T47D (cell line): ENCODE data around the gene SPATA16.
"Not testable (repeated sequence)": the region's sequence is repeated elsewhere in the genome, so short reads cannot be mapped to it uniquely, and the experiment has no call there.

Experiments used
- DNase-seq, 2 experiments: peaks; one replicate each; pipeline versions ENCODE4 v3.0.0 to v3.0.0-alpha.2; 2011 to 2012; ENCODE audit warnings: low read depth in 1 of 2, low spot score in 1 of 2
- JUND ChIP-seq: IDR thresholded peaks from 2 replicates; pipeline ENCODE4 v1.6.1; 2012; ENCODE audit warnings: low read depth
- in situ Hi-C: cut with HindIII; loops from 2 replicates; pipeline ENCODE4 v1.10.0; 2016; ENCODE audit warnings: low sequenced_read_pairs, low pct_unique_long_range_greater_than_20kb

The SPATA16 gene, protein sequence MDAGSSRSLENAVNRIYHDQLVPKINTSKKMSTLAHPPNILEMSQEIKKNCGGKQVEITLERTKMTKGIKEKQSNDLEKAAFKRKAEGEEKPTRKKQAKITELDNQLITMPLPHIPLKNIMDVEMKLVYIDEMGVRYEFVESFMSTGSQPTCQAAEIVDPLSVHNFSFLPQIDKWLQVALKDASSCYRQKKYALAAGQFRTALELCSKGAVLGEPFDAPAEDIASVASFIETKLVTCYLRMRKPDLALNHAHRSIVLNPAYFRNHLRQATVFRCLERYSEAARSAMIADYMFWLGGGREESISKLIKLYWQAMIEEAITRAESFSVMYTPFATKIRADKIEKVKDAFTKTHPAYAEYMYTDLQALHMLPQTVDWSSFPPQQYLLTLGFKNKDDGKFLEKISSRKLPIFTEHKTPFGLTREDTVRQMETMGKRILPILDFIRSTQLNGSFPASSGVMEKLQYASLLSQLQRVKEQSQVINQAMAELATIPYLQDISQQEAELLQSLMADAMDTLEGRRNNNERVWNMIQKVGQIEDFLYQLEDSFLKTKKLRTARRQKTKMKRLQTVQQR

DNA sequence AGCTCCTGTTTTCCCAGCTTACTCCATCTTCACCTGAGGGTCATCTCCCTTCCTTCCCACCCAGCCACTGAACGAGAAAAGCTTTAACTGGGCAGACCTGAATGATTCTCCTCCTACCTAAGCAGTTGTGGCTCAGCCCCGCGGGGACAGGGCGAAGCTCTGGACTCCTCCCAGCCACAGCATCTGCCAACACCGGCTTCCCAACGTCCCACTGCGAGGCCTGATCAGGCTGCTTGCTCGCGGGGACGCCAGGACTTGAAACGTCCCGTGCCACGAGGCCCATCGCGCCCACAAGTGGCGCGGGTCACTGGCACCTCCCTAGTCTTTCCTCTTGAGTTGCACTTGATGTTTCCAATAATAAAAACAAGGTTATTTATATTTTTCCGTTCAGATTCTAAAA lies at the start of gene SPATA16:
TSS of gene SPATA16 (minus strand) at position 250 of the 400 bp plus-strand sequence. CDS start 23,504 bp downstream, outside the sequence.
- TF ChIP-seq JUND, result no peak
- peak in 1 of 2 experiments; percentile 51 for DNase-seq
- in situ Hi-C loops, result no loop called here

DNA sequence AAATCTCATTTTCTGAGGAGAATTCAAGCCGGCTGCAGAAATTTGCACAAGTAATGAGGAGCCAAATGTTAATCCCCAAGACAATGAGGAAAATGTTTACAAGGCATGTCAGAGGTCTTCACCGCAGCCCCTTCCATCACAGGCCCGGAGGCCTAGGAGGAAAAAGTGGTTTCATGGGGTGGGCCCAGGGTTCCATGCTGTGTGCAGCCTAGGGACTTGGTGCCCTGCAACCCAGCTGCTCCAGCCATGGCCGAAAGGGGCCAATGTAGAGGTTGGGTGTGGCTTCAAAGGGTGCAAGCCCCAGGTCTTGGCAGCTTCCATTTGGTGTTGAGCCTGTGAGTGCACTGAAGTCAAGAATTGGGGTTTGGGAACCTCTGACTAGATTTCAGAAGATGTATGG lies 42.0 kb upstream of the SPATA16 start:
- not testable (repeated sequence) for DNase-seq

DNA sequence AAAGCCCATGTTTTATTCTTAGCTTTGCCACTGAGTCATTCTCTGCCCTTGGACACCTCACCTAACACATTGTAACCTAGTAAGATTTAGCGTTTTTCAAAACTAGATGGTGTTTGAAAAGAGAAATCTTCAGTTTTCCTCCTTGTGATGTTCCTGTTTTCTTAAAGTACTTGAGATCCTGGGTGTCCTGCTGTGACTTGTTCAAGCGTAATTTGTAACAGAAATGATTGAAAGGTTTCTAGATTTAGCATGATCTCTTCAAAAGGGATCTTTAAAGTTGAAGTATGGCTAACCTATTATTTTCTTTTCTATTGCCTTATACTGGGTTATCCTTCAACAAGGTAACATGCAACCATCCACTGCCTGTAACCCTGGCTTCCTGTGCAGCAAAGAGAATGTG lies 32.6 kb upstream of the SPATA16 start:
- no peak for DNase-seq
- no peak for TF ChIP-seq JUND
- in situ Hi-C loops, result no loop called here

More for the DNA sequence above, 42.0 kb upstream of the SPATA16 start:
- in situ Hi-C loops, result not testable (repeated sequence)

DNA sequence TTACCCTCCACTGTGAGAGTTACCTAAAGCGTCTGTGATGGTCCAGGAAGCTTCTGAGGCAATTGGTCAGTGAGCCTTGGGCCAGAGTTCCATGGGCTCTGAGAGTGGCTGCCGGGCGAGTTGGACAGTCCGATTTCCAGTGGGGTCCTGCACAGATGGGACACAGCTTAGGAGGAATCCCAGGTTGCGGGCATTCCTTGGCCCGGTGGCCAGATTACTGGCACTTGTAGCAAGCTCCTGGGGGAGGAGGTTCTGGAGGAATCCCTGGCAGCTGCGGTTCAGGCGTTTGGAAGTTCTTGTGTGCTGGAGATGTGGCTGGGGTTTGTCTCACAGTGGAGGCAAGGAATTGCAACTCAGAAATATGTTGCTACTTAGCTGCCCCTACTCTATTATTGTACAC lies 18.1 kb upstream of the SPATA16 start:
- in situ Hi-C loops, DNase-seq: not testable (repeated sequence)

DNA sequence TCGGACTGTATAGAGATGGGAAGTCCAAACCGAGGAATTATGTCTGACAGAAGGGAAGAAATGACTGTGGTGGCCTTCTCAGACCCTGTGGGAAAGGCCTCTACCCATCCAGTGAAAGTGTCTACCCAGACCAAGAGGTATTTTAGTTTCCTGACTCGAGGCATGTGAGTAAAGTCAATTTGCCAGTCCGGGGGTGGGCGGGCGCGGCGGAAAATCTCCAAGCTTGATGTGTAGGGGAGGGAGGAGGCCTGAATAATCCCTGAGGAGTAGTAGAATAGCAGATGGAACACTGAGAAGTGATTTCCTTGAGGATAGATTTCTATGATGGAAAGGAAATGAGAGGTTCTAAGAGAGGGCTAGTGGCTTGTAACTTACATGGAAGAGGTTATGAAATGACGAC lies 15.5 kb upstream of the SPATA16 start:
- in situ Hi-C loops, DNase-seq: not testable (repeated sequence)

DNA sequence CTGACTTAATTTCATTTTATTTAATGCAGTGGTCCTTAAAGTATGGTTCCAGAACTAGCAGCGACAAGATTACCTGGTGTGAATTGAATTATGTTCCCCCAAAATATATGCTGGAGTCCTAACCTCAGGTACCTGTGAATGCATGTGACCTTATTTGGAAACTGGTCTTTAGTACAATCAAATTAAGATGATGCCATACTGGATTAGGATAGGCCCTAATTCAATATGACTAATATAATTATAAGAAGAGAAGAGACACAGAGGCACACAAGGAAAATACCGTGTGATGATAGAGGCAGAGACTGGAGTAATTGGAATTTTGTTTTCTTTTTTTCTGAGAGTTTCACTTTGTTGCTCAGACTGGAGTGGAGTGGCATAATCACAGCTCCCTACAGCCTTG lies 12.6 kb upstream of the SPATA16 start:
- no peak for DNase-seq
- in situ Hi-C loops, result no loop called here
- no peak for TF ChIP-seq JUND

DNA sequence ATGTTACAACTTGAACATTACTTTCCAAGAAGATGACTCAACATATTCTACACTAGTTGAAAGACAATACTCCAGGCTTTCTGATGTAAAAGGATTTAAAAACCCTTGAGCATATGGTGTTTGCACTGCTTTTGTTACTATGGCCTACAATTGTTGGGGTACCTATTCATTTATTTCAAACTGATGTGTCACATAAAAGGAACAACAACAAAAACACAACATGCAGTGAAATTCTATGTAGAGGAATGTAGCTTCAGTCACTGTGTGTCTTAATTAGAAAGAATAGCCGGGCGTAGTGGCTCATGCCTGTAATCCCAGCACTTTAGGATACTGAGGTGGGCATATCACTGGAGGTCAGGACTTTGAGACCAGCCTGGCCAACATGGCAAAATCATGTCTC lies 1.6 kb downstream of the SPATA16 start:
- no peak for DNase-seq
- in situ Hi-C loops, result no loop called here
- no peak for TF ChIP-seq JUND

DNA sequence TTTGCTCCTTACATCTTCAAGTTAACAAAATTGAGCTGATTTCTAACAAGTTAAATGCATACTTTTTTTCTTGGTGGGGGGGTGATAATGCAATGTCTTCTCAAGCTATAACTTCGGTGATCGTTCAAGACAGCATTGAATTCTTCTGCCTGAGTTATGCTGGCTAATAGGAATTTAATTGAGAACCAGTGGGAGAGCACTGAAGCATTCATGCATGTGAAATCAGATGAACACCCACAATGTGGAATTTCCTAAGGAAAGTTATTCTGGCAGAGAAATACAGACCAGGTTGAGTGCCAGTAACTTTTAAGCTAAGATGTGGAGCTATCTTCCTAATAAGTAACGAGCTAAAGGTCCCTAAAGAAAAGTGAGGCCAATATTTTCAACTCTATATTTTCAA lies 3.0 kb downstream of the SPATA16 start:
- in situ Hi-C loops, result no loop called here
- DNase-seq, result no peak
- no peak for TF ChIP-seq JUND

DNA sequence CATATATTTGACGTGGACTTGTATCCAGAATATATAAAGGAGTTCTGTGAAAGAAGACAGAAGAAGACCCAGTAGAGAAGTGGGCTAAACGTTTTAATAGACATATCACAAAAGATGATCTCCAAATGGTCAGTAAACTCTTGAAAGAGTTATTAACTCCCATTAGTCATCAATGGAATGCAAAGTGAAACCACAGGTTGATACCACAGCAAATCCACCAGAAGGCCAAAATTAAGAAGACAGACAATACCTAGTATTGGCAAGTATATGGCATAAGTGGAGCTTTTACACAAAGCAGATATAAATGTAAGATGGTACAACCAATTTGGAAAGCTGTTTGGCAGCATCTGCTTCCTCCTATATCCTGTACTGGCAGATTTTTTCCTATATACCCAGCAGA lies 6.0 kb downstream of the SPATA16 start:
- no peak for DNase-seq
- in situ Hi-C loops, result no loop called here

DNA sequence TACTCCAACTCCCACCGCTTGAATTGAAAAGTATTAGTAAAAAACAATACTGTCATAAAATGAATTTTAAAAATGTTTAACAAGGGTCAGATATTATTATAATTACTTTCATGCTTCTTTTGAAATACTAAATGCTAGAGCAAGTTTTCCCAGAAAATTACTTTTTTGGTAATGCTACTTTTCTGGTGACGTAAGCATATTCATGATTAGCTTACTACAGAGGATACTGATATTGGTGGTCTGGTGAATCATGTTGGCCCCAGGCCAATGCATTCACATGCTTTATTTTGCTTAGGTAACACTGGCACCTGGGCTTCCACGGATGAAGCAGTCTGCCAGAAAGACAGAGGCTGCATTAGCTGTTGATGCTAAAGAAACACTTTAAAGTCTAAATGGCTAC lies 12.4 kb downstream of the SPATA16 start:
- no peak for TF ChIP-seq JUND
- in situ Hi-C loops, result no loop called here
- no peak for DNase-seq

More for the DNA sequence above, 6.0 kb downstream of the SPATA16 start:
- TF ChIP-seq JUND, result no peak

DNA sequence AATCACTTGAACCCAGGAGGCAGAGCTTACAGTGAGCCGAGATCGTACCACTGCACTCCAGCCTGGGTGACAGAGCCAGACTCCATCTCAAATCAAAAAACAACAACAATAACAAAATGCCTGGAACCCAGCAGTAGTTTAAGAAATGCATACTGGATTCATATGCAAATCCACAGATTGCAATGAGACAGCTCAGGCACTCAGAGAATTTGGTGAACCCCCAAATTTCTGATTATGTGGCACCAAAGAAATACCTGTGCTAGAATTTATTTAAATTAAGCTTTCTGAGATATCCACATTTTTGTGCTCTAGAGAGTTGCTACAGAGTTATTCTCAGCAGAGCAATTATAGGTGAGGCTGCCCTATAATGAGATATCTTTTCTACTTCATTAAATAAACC lies 29.7 kb downstream of the SPATA16 start:
- TF ChIP-seq JUND, result no peak
- in situ Hi-C loops, result no loop called here
- no peak for DNase-seq

DNA sequence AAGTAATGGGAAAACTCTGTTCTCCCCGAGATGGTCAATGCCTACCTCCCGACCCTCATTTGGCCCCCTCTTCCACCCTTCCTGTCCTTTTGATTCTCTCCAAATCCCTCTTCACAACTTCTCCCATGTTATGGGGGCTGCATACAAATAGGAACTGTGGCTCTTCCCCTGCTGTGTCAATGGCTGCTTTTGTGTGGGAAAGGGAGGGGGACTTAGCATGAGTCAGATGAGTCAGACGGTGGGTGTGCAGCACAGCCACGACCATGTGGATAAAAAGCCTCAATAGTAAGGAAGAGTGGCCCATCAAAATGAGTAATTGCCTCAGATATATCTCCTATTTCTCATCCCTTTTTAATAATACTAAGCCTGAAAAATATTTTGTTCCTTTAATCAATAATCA lies 31.9 kb downstream of the SPATA16 start:
- TF ChIP-seq JUND, result no peak

DNA sequence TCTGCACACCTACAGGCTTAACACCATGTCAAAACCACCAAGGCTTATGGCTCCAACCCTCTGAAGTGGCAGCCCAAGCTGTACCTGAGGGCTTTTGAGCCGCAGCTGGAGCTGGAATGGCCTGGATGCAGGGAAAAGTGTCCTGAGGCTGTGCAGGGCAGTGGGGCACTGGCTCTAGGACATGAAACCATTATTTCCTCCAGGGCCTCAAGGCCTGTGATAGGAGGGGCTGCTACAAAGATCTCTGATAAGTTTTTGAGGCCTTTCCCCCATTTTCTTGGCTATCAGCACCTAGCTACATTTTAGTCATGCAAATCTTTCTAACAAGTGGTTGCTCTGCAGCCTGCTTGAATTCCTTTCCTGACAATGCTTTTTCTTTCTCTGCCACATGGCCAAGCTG lies 37.6 kb downstream of the SPATA16 start:
- in situ Hi-C loops, result no loop called here
- no peak for DNase-seq
- TF ChIP-seq JUND, result no peak

More for the DNA sequence above, 31.9 kb downstream of the SPATA16 start:
- in situ Hi-C loops, result no loop called here
- no peak for DNase-seq

DNA sequence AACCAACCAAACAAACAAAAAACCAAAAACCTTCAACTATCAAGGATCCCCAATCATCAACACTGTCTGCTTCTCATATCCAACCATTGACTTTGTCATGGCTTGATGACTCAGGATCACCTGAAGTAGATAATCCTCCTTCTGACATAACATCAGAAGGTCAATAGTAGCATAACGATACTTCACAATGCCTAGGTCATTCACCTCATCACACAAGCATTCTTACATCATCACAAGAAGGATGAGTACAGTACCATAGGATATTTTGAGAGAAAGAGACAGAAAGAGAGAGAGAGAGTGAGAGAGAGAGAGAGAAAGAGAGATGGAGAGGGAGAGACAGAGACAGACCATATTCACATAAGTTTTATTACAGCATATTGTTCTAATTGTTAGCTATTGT lies 42.1 kb downstream of the SPATA16 start:
- in situ Hi-C loops, result no loop called here
- no peak for TF ChIP-seq JUND
- no peak for DNase-seq
